Endothelial cell of umbilical vein (primary cell): Measurements from ENCODE around the gene GABRA4. TPM values are rescaled to one million over a fixed set of nuclear protein-coding genes. Genes with fewer than 3 reads are reported as not detected.

ENCODE experiments used
- BruUV-seq: library from RNA; stranded (reverse); fragments of 400-500 nt; replicated peaks from 2 replicates; lab custom pipeline; 2021; lab: Mats Ljungman, UMichigan
- CTCF ChIA-PET: fragments of 300-600, 350-600 bp; sonication (Branson Sonifier 250); formaldehyde crosslinking; loops from one replicate; lab custom pipeline; 2021; ENCODE audit warnings: antibody characterized with exemption, inconsistent platforms; lab: Charles Lee
- POLR2A ChIA-PET: fragments of 300-600, 350-600 bp; sonication (Branson Sonifier 250); formaldehyde crosslinking; loops from one replicate; lab custom pipeline; 2021; ENCODE audit warnings: antibody characterized with exemption, inconsistent platforms; lab: Charles Lee
- DNase-seq: peaks from one replicate; pipeline ENCODE4 v3.0.0-alpha.2; 2011; ENCODE audit warnings: low read depth, low spot score
- FAIRE-seq: peaks from 2 replicates; lab custom pipeline; 2011; peaks lifted over from hg19 to GRCh38; lab: Jason Lieb, UNC
- H2AFZ ChIP-seq: 2 replicates; pipeline ENCODE4 v1.6.0; 2012; ENCODE audit warnings: low read depth, low read length, control low read depth, inconsistent platforms
- H3K27ac ChIP-seq: 2 replicates; pipeline ENCODE4 v1.5.1; 2011; ENCODE audit warnings: low read depth, mild to moderate bottlenecking, control low read depth, low read length, moderate library complexity; ENCODE audit not compliant: insufficient read depth
- H3K27me3 ChIP-seq, 2 experiments: 2 replicates each; pipeline versions ENCODE4 v1.6.0 to v1.6.1; 2011; ENCODE audit warnings: low read length in 2 of 2, mixed read lengths in 1 of 2; ENCODE audit not compliant: control insufficient read depth in 2 of 2, insufficient read depth in 2 of 2
- H3K36me3 ChIP-seq, 2 experiments: 2 replicates in 1 of 2; 3 replicates in 1 of 2; pipeline ENCODE4 v1.5.1; 2011; ENCODE audit warnings: low read length in 2 of 2, mild to moderate bottlenecking in 1 of 2, moderate library complexity in 1 of 2; ENCODE audit not compliant: control insufficient read depth in 2 of 2, insufficient read depth in 2 of 2; ENCODE audit errors: extremely low read depth in 1 of 2
- H3K4me1 ChIP-seq: 3 replicates; pipeline ENCODE4 v1.5.1; 2011; ENCODE audit warnings: mild to moderate bottlenecking, low read length; ENCODE audit not compliant: control insufficient read depth, insufficient read depth; ENCODE audit errors: extremely low read depth
- H3K4me2 ChIP-seq: 2 replicates; pipeline ENCODE4 v1.6.1; 2011; ENCODE audit warnings: low read length, control low read depth, mixed read lengths; ENCODE audit not compliant: insufficient read depth
- H3K4me3 ChIP-seq, 3 experiments: fragments of 200-600 bp in 1 of 3; sonication (generic), shearing (Covaris generic) in 1 of 3; replicated peaks in 1 of 3; 2 replicates each; pipeline ENCODE4 v1.5.1; 2011 to 2016; ENCODE audit warnings: control low read depth in 3 of 3, low read length in 3 of 3, mild to moderate bottlenecking in 2 of 3, inconsistent platforms in 1 of 3, low read depth in 1 of 3, moderate library complexity in 1 of 3; ENCODE audit not compliant: insufficient read depth in 1 of 3
- H3K79me2 ChIP-seq: 2 replicates; pipeline ENCODE4 v1.6.0; 2012; ENCODE audit warnings: low read length, inconsistent platforms; ENCODE audit not compliant: control insufficient read depth, insufficient read depth
- H3K9ac ChIP-seq: replicated peaks from 2 replicates; pipeline ENCODE3; 2011; ENCODE audit warnings: low read length, control low read depth; ENCODE audit not compliant: insufficient read depth; ENCODE audit errors: extremely low read depth
- H3K9me1 ChIP-seq: replicated peaks from 3 replicates; pipeline ENCODE4 v1.6.0; 2011; ENCODE audit warnings: mild to moderate bottlenecking, low read length; ENCODE audit not compliant: control insufficient read depth, insufficient read depth; ENCODE audit errors: extremely low read depth
- H3K9me3 ChIP-seq: replicated peaks from 2 replicates; pipeline ENCODE4 v1.5.1; 2012; ENCODE audit warnings: low read length, inconsistent platforms; ENCODE audit not compliant: control insufficient read depth, insufficient read depth
- H4K20me1 ChIP-seq: replicated peaks from 2 replicates; pipeline ENCODE3; 2011; ENCODE audit warnings: mild to moderate bottlenecking, low read length; ENCODE audit not compliant: control insufficient read depth, insufficient read depth; ENCODE audit errors: extremely low read depth
- EZH2 ChIP-seq: IDR thresholded peaks from 2 replicates; pipeline ENCODE4 v1.6.1; 2012; ENCODE audit warnings: borderline replicate concordance, low read depth, mild to moderate bottlenecking, moderate library complexity, low read length, inconsistent platforms; ENCODE audit not compliant: severe bottlenecking
- dilution Hi-C: fragments of 300-500 bp; cut with MboI; formaldehyde crosslinking; loops from one replicate; pipeline ENCODE4 v1.15.0; 2019; ENCODE audit warnings: low sequenced_read_pairs; ENCODE audit not compliant: extremely low pct_ligation_motif_present
- intact Hi-C: fragments of 100-400 bp; cut with micrococcal nuclease; formaldehyde crosslinking; loops from one replicate; pipeline ENCODE4 v1.10.0; 2022
- polyA plus RNA-seq, 4 experiments: library from polyadenylated mRNA; depleted of rRNA in 3 of 4; stranded (reverse) in 3 of 4; unstranded in 1 of 4; fragments of >200 nt; gene quantifications; 2 replicates each; pipeline versions ENCODE4 v1.2.1 to v1.2.3, GENCODE V29; 2011 to 2012; ENCODE audit warnings: missing spikeins in 1 of 4
- total RNA-seq: library from RNA; stranded (reverse); gene quantifications from 2 replicates; pipeline ENCODE4 v1.2.3, GENCODE V29; 2021
- TF ChIP-seq, protein P1 (sequence below), 2 donors: IDR thresholded peaks; 1 replicate in 1 of 2; 2 replicates in 1 of 2; pipeline ENCODE4 v1.5.1; 2011; ENCODE audit warnings: low read length in 2 of 2, mild to moderate bottlenecking in 2 of 2, moderate library complexity in 2 of 2, control low read depth in 1 of 2, inconsistent platforms in 1 of 2, low read depth in 1 of 2; ENCODE audit not compliant: insufficient read depth in 1 of 2; ENCODE audit errors: extremely low read depth in 1 of 2

GABRA4 gene
- total and polyA plus RNA-seq, 2 donors (not counting 3 experiments of a cell fraction or from before 2014, with no cell fraction given): not detected

DNA sequence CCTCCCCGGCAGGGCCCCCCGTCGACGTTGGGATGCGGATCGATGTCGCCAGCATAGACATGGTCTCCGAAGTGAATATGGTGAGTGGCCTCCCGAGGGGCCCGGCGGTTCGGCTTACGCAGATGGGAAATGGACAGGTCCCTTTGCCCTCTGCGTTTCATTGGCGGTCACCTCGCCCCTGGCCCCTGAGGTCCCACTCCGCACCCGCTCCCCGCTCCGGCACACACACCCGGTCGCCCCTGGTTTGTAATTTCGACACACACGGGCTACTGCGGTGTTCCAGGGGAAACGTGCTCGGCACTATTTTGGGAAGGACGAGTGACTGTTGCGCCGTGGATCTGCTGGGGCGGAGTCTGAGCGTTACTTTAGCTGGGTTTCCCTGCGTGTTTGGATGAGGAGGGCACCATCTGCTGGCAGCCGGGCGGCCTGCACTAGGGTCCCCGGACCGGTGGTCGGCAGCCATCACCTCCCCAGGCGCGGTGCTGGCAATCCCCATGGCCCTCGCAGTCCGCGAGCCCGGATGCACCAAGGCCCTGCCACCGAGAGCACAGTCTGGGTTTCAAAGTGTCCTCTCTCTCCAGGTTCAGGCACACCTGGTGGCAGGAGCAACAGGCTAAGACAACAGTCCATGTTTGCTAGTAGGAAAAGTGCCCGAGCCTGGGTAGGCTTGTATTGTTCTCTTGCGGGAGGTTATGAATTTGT lies 39.2 kb upstream of the GABRA4 start:
- peak; percentile 38 for DNase-seq

More for the DNA sequence above, 39.2 kb upstream of the GABRA4 start:
- H3K27ac ChIP-seq: no peak overlapping the region
- no TSS peak for BruUV-seq
- H3K36me3 ChIP-seq: no peaks in the 10 kb centered on the region
- POLR2A ChIA-PET: no interaction called here
- H3K4me1 ChIP-seq: peaks cover 14% of the 10 kb centered on the region
- H3K9me3 ChIP-seq: no peaks in the 10 kb centered on the region
- H3K4me3 ChIP-seq: peak overlapping the region; percentile 2 to 74 (median 30)
- H3K79me2 ChIP-seq: no peaks in the 10 kb centered on the region
- peaks cover 11 to 32% of the 10 kb centered on the region in 2 experiments for H3K27me3 ChIP-seq
- H2AFZ ChIP-seq: peak overlapping the region; percentile 83
- H4K20me1 ChIP-seq: no peaks in the 10 kb centered on the region
- TF ChIP-seq, protein P1, sequence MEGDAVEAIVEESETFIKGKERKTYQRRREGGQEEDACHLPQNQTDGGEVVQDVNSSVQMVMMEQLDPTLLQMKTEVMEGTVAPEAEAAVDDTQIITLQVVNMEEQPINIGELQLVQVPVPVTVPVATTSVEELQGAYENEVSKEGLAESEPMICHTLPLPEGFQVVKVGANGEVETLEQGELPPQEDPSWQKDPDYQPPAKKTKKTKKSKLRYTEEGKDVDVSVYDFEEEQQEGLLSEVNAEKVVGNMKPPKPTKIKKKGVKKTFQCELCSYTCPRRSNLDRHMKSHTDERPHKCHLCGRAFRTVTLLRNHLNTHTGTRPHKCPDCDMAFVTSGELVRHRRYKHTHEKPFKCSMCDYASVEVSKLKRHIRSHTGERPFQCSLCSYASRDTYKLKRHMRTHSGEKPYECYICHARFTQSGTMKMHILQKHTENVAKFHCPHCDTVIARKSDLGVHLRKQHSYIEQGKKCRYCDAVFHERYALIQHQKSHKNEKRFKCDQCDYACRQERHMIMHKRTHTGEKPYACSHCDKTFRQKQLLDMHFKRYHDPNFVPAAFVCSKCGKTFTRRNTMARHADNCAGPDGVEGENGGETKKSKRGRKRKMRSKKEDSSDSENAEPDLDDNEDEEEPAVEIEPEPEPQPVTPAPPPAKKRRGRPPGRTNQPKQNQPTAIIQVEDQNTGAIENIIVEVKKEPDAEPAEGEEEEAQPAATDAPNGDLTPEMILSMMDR (IDR thresholded peaks at IDR 0.05; ENCODE audit: extremely low read depth in 1 of 2, insufficient read depth in 1 of 2, low read depth in 1 of 2, low read length in 2 of 2): peak; percentile 80 to 96
- no peak for TF ChIP-seq EZH2
- H3K4me2 ChIP-seq: peak overlapping the region; percentile 88
- FAIRE-seq: peak; percentile 76
- intact Hi-C loops (loop anchor here (1.0 kb wide), 2 partner anchors 100 to 188 kb away; no protein-coding TSS in a partner anchor), dilution Hi-C loops (no loop called here)
- no peaks in the 10 kb centered on the region for H3K9me1 ChIP-seq
- no peak overlapping the region for H3K9ac ChIP-seq
- CTCF ChIA-PET: interaction anchor here (0.6 to 3.1 kb wide), 15 partner anchors 9 to 188 kb away, joined by 3 to 19 read pairs (median 4); no protein-coding TSS in a partner anchor
